IPS-18c (cell line): Measurements from ENCODE around the gene ROS1.
"Not testable (repeated sequence)": the region's sequence is repeated elsewhere in the genome, so short reads cannot be mapped to it uniquely, and the experiment has no call there.

Experiments used
- H3K4me3 ChIP-seq: 2 replicates; pipeline ENCODE4 v1.7.0; 2013; ENCODE audit warnings: low read depth, mild to moderate bottlenecking, low read length, moderate library complexity; ENCODE audit not compliant: insufficient read depth
- H3K9me3 ChIP-seq: one replicate; pipeline ENCODE4 v1.6.1; 2013; ENCODE audit warnings: mild to moderate bottlenecking, low read length, moderate library complexity; ENCODE audit not compliant: control insufficient read depth, insufficient read depth

Gene ROS1

GRCh38 chr6:117425431-117426153 lies at the start of gene ROS1:
Gene ROS1 (minus strand): TSS chr6:117425942. CDS start chr6:117425656, 286 bp downstream.
- no peak within 1 kb of the TSS for H3K4me3 ChIP-seq
- no peaks in the 10 kb centered on the region for H3K9me3 ChIP-seq

DNA sequence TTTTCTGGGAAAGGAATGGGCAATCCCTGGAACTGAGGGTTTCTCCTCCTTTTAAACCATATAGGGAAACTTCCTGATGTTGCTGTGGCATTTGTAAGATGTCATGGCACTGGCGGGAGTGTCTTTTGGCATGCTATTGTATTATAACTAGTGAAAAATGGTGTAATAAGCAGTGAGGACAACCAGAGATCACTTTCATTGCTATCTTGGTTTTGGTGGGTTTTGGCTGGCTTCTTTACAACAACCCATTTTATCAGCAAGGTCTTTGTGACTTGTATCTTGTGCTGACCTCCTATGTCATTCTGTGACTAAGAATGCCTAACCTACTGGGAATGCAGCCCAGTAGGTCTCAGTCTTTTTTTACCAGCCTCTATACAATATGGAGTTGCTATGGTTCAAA lies 47.7 kb upstream of the ROS1 start:
- no peaks in the 10 kb centered on the region for H3K9me3 ChIP-seq
- H3K4me3 ChIP-seq: no peak overlapping the region

DNA sequence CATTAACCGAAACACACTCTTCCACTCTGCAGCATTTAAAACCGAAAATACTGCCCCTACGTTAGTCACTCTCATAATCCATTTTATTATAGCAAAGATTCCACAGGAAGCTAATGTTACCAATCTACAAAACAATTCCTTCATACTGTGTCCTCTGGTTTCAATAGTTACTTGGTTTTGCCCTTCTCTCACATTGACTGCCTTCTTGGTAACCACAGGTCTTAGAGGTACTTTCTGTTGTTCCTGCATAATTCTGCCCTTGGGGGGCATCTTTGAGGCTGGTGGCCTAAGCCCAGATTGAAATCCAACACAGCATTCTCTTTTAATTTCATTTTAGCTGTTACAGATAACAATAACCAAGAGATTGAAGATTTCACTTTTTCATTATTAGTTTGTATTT lies 46.9 kb upstream of the ROS1 start:
- H3K4me3 ChIP-seq: no peak overlapping the region
- no peaks in the 10 kb centered on the region for H3K9me3 ChIP-seq

GRCh38 chr6:117469791-117470190 lies 44.0 kb upstream of the ROS1 start:
- Histone ChIP-seq H3K4me3 (no peak overlapping the region), H3K9me3 (no peaks in the 10 kb centered on the region)

DNA sequence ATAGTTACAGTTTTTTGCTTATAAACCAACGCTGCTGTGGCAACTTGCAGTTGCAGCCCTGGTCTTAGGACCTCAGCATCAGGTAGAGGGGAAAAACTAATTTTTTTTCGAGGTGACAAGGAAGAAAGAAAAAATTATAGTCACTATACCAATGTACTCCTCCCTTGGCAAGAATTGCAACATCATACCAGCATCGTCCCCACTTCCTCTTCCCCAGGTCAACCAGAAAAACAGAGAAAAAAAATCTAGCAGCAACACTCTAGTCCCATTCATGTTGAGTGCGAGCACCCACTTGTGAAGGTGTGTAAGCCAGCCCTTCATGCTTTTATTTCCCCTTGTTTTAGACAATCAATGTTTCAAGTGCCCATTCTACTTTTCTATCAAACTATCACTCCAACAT lies 43.6 kb upstream of the ROS1 start:
- Histone ChIP-seq H3K9me3 (no peaks in the 10 kb centered on the region), H3K4me3 (no peak overlapping the region)

GRCh38 chr6:117468527-117468926 lies 42.8 kb upstream of the ROS1 start:
- H3K4me3 ChIP-seq, H3K9me3 ChIP-seq: not testable (repeated sequence)

DNA sequence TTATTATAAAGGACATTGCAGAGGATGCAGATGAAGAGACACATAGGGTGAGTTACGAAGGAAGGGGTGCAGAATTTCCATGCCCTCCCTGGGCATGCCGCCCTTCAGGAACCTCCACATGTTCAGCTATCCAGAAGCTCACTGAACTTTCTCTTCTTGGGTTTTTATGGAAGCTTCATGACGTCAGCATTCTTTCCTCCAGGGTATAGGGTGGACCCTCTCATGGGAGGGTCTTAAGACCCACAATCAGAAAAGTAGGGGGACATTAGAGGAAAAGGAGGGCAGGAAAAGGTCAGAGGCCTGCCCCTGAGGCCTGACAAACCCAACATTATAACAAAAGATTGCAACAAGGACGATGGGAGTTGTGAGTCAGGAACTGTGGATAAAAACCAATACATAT lies 42.1 kb upstream of the ROS1 start:
- Histone ChIP-seq H3K4me3 (no peak overlapping the region), H3K9me3 (no peaks in the 10 kb centered on the region)

- Histone ChIP-seq H3K9me3 (no peaks in the 10 kb centered on the region), H3K4me3 (no peak overlapping the region)
These were observed 39.9 kb upstream of the ROS1 start for GRCh38 chr6:117465691-117466090.

DNA sequence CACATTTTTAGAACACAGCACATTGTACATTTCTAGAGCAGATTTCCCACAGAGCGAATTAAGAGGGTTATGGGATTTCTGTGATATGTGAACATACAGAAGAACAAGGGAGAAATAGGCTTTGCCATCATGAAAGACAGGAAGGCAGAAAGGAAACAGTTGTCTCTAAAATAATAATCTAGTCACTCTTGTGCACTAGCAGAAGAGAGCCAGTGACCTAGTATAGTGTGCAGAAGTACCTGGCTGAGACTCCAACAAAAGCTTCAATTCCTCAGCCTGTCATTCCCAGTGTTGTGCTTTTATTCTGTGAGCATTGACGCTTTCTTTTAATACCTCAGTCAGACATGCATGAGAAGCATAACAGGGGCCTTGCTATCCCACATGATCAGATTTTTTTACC lies 39.0 kb upstream of the ROS1 start:
- no peaks in the 10 kb centered on the region for H3K9me3 ChIP-seq
- no peak overlapping the region for H3K4me3 ChIP-seq

GRCh38 chr6:117463762-117464665 lies 38.3 kb upstream of the ROS1 start:
- Histone ChIP-seq H3K4me3 (no peak overlapping the region), H3K9me3 (no peaks in the 10 kb centered on the region)

DNA sequence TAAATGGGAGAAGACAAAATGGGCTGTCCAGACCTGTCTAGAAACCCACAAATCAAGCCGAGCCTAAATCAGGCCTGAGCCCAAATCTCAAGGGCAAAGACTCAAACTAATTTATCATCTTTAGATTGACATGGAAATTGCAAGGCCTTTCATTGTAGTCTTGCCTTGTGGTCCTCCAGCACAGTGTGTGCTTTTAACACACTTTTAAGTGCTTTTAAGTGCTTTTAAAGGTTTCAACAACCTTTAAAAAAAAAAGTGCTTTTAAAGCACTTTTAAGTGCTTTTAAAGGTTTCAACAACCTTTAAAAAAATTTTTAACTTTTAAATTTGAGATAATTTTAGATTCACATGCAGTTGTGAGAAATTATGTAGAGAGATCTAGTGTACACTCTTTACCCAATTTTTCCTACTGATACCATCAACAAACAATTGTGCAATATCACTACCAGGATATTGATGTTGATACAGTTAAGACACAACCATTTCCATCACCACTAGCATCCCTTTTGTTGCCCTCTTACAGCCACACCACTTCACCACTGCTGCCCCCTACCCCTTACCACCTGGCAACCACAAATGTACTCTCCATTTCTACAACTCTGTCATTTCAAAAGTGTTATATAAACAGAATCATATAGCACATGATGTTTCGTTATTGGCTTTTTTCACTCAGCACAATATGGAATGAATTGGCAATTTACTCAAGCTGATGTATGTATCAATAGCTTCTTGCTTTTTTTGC lies 33.6 kb upstream of the ROS1 start:
- no peak overlapping the region for H3K4me3 ChIP-seq
- no peaks in the 10 kb centered on the region for H3K9me3 ChIP-seq

- H3K9me3 ChIP-seq: no peaks in the 10 kb centered on the region
- H3K4me3 ChIP-seq: no peak overlapping the region
These were observed 31.3 kb upstream of the ROS1 start for GRCh38 chr6:117456998-117457397.

- Histone ChIP-seq H3K9me3 (no peaks in the 10 kb centered on the region), H3K4me3 (no peak overlapping the region)
These were observed 30.5 kb upstream of the ROS1 start for GRCh38 chr6:117456250-117456649.

DNA sequence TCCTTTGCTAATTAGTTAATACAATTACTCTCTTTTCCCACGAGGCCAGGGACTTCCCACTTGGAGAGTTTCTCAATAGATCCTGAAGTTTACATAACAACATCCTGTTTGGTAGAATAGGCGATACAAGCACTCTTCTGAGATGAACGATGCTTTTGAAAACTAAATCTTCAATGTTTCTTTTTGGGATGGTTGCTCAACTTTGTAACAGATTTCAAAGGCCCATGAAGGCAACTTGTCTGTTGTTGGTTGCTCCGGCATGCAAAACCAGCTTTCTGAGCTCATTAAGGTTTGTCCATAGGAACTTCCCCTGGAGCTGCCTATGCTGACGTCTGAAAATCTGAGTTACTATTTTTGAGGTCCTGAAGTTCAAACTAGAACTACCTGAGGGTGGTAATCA lies 25.9 kb upstream of the ROS1 start:
- H3K4me3 ChIP-seq: no peak overlapping the region
- H3K9me3 ChIP-seq: no peaks in the 10 kb centered on the region

DNA sequence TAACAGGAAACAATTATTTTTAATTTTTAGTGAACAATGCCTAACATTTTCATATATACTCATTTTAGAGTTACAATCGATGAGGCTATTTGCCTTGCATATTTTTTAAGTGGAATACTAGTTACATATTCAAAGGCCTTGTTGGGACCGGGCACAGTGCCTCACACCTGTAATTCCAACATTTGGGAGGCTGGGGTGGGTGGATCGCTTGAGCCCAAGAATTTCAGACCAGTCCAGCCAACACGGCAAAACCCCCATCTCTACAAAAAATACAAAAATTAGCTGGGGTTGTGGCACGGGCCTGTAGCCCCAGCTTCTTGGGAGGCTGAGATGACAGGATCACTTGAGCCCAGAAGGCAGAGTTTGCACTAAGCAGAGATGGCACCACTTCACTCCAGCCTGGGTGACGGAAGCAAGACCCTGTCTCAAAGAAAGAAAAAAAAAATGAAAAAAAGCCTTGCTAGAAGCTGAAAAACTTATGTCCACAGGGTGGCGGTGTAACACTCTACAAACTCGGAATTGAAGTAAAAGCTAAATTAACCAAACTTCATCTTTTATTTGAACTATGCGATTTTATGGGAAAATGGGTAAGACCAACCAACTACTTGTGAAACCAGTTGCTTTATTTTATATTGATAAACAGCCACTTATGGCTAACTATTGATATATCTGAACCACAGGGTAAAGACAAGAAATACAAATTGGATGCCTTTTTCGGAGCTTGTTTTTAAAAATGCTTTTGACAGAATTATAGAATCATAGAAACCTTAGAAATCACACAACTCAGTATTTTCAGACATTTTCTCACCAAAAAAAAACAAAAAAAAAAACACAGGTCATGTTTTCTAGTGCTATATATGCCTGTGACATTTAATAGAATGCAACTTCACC lies 24.1 kb upstream of the ROS1 start:
- H3K4me3 ChIP-seq: no peak overlapping the region
- no peaks in the 10 kb centered on the region for H3K9me3 ChIP-seq

- H3K9me3 ChIP-seq: no peaks in the 10 kb centered on the region
- no peak overlapping the region for H3K4me3 ChIP-seq
These were observed 23.2 kb upstream of the ROS1 start for GRCh38 chr6:117448732-117449485.
